GM19025 (cell line): ENCODE measurements around the gene RPEL1.
"Not testable (repeated sequence)": the region's sequence is repeated elsewhere in the genome, so short reads cannot be mapped to it uniquely, and the experiment has no call there.

ENCODE experiments used
- ATAC-seq: cut with Tn5 transposase; IDR thresholded peaks from one replicate; pipeline ENCODE4 v1.9.1; 2021; ENCODE audit warnings: mild to moderate bottlenecking, low read depth, moderate library complexity; ENCODE audit not compliant: unreplicated experiment

The RPEL1 gene

GRCh38 chr10:103245587-103245986 lies at the start of gene RPEL1:
Gene RPEL1 (plus strand): TSS chr10:103245887. CDS start chr10:103245997, 110 bp downstream.
- not testable (repeated sequence) for ATAC-seq

GRCh38 chr10:103196516-103196915 lies 49.2 kb upstream of the RPEL1 start:
- ATAC-seq = no peak

- ATAC-seq = no peak
Measured at GRCh38 chr10:103197174-103197573, 48.5 kb upstream of the RPEL1 start.

DNA sequence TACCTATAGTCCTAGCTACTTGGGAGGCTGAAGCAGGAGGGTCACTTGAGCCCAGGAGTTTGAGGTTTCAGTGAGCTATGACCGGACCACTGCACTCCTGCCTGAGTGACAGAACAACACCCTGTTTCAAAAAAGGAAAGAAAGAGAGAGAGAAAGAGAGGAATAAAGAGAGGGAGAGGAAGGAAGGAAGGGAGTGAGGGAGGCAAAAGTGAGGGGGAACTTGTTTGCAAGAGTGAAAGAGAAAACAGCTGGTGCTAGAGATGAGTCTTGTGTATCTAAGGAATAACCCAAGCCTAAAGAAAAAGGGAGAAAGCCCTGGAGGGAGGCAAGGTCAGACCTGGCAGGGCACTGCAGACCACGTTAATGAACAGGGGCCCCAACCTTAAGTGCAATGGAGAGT lies 47.8 kb upstream of the RPEL1 start:
- ATAC-seq = no peak

DNA sequence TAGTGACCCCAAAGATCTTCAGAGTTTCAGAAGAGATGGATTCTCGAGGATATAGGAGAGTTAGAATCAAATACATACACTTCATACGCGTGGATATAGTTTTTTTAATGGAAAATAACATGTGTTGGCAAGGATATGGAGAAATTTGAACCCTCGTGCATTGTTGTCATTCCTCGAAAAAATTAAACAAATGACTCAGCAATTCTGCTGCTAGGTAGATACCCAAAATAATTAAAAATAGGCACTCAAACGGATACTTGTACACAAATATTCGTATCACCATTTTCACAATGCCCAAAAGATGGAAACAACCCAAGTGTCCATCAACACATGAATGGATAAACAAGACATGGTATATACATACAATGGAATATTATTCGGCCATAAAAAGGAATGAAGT lies 47.0 kb upstream of the RPEL1 start:
- no peak for ATAC-seq

- ATAC-seq = no peak
Measured at GRCh38 chr10:103199488-103199887, 46.2 kb upstream of the RPEL1 start.

GRCh38 chr10:103202319-103202718 lies 43.4 kb upstream of the RPEL1 start:
- ATAC-seq = no peak

DNA sequence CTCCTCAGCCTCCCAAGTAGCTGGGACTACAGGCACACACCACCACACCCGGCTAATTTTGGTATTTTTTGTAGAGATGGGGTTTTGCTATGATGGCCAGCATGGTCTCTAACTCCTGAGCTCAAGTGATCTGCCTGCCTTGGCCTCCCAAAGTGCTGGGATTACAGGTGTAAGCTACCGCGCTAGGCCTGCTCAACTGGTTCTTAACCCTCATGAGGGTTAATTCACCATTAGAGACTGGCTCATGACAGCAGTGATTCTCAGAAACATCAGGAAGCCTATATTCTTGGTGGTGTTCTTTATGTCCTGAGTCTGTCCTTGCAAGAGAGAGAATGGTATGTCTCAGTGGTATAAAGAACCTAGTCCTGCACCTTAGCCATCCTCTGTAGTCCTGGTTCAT lies 42.2 kb upstream of the RPEL1 start:
- ATAC-seq = no peak

GRCh38 chr10:103204353-103205255 lies 41.1 kb upstream of the RPEL1 start:
- ATAC-seq = no peak

- ATAC-seq = not testable (repeated sequence)
Measured at GRCh38 chr10:103205401-103205800, 40.3 kb upstream of the RPEL1 start.

- not testable (repeated sequence) for ATAC-seq
Measured at GRCh38 chr10:103206715-103207114, 39.0 kb upstream of the RPEL1 start.

DNA sequence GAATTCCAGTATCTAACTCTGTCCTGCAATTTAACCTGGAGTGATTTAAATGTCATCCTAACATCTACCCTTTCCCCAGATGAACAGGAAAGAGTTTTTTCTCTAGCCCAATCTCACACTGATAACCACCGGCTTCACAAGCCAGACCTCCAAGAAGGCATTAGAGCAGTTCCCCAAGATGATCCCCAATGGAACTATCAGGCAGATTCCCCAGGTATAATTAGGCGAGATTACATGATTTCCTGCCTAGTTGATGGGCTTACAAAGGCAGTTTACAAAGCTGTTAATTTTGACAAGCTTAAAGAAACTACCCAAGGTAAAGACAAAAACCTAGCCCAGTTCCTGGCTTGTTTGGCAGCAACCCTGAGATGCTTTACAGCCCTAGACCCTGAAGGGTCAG lies 38.5 kb upstream of the RPEL1 start:
- ATAC-seq = no peak

GRCh38 chr10:103207643-103208042 lies 38.0 kb upstream of the RPEL1 start:
- not testable (repeated sequence) for ATAC-seq

- not testable (repeated sequence) for ATAC-seq
Measured at GRCh38 chr10:103210262-103210661, 35.4 kb upstream of the RPEL1 start.

DNA sequence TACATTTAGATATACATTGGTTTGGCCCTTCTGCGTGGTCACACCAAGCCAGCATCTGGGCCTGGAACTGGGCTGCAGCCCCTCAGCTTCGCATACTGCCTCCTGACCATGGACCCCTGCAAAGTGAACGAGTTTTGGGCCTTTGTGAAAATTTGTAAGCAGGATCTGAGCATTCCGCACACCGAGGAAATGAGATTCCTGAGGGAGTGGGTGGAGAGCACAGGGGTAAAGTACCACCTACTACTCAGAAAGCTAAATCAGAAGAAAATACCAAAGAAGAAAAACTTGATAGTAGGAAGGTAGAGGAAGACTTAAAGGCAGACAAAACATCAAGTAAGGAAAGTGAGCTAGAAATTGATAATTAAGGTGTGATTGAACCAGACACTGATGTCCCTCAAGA lies 30.1 kb upstream of the RPEL1 start:
- no peak for ATAC-seq

DNA sequence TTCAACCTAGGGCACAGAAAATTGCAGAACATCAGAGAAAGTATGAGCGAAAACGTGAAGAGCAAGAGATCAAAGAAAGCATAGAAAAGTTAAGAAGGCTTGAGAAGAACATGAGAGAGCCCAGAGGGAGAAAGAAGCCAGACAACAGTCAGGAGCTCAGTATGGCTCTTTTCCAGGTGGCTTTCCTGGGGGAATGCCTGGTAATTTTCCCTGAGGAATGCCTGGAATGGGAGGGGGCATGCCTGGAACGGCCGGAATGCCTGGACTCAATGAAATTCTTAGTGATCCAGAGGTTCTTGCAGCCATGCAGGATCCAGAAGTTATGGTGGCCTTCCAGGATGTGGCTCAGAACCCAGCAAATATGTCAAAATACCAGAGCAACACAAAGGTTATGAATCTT lies 29.3 kb upstream of the RPEL1 start:
- ATAC-seq = not testable (repeated sequence)

DNA sequence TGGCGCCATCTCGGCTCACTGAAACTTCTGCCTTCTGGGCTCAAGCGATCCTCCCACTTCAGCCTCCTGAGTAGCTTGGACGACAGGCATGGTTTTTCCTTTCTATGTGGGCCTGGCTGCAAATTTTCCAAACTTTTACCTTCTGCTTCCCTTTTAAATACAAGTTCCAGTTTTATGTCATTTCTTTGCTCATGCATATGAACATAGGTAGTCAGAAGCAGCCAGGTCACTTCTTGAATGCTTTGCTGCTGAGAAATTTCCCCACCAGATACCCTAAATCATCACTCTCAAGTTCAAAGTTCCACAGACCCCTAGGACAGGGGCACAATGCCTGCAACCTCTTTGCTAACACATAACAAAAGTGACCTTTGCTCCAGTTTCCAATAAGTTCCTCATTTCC lies 21.6 kb upstream of the RPEL1 start:
- no peak for ATAC-seq

- ATAC-seq = not testable (repeated sequence)
Measured at GRCh38 chr10:103224721-103225120, 21.0 kb upstream of the RPEL1 start.

DNA sequence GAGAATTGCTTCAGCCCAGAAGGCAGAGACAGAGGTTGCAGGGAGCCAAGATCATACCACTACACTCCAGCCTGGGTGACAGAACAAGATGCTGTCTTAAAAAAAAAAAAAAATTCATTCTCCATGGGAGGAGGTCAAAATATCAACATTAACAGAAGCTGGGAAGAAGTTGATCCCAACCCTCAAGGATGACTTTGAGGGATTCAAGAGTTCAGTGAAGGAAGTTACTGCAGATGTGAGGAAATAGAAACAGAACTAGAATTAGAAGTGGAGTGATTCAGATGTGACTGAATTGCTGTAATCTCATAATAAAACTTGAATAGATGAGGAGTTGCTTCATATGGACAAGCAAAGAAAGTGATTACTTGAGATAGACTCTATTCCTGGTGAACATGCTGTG lies 19.7 kb upstream of the RPEL1 start:
- ATAC-seq = no peak

DNA sequence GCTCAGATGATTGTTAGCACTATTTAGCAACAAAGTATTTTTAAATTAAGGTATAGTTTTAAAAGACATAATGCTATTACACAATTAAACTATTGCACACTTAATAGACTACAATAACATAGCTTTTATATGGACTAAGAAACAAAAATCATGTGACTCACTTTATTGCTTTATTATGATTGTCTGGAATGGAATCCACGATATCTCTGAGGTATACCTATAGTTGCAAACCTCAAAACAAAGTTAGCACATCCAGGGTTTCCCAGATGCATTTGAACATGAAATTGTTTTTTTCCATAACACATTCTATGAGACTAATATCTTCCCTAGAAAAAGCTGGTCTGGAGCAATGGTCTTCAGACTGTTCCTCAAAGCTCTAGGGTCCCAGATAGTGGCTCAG lies 18.3 kb upstream of the RPEL1 start:
- no peak for ATAC-seq

- ATAC-seq = no peak
Measured at GRCh38 chr10:103231047-103231551, 14.6 kb upstream of the RPEL1 start.

GRCh38 chr10:103232131-103232673 lies 13.5 kb upstream of the RPEL1 start:
- ATAC-seq = no peak
